NCI-H69 (cell line): ENCODE data around the gene EIF5AL1.
"Not testable (repeated sequence)": the region's sequence is repeated elsewhere in the genome, so short reads cannot be mapped to it uniquely, and the experiment has no call there.

Experiments
- DNase-seq: peaks from one replicate; lab custom pipeline; 2025; lab: John Stamatoyannopoulos, UW

Gene EIF5AL1

GRCh38 chr10:79511891-79512583, at the start of gene EIF5AL1:
EIF5AL1 (plus strand) TSS chr10:79512533; CDS start chr10:79512650, 117 bp downstream.
- DNase-seq, result not testable (repeated sequence)

GRCh38 chr10:79463578-79464496, 48.5 kb upstream of the EIF5AL1 start:
- DNase-seq, result no peak

GRCh38 chr10:79465341-79465740, 47.0 kb upstream of the EIF5AL1 start:
- no peak for DNase-seq

GRCh38 chr10:79468015-79468560, 44.2 kb upstream of the EIF5AL1 start:
- no peak for DNase-seq

GRCh38 chr10:79468841-79469585, 43.3 kb upstream of the EIF5AL1 start:
- DNase-seq, result no peak

- no peak for DNase-seq
Measured at GRCh38 chr10:79470096-79470495, 42.2 kb upstream of the EIF5AL1 start.

- DNase-seq, result no peak
Measured at GRCh38 chr10:79471776-79472175, 40.6 kb upstream of the EIF5AL1 start.

- no peak for DNase-seq
Measured at GRCh38 chr10:79472449-79472848, 39.9 kb upstream of the EIF5AL1 start.

- no peak for DNase-seq
Measured at GRCh38 chr10:79472951-79473350, 39.4 kb upstream of the EIF5AL1 start.

- no peak for DNase-seq
Measured at GRCh38 chr10:79473496-79474095, 38.7 kb upstream of the EIF5AL1 start.

GRCh38 chr10:79475119-79475653, 37.1 kb upstream of the EIF5AL1 start:
- DNase-seq, result no peak

- DNase-seq, result no peak
Measured at GRCh38 chr10:79475877-79476276, 36.5 kb upstream of the EIF5AL1 start.

- no peak for DNase-seq
Measured at GRCh38 chr10:79476645-79477044, 35.7 kb upstream of the EIF5AL1 start.

- no peak for DNase-seq
Measured at GRCh38 chr10:79477456-79477855, 34.9 kb upstream of the EIF5AL1 start.

GRCh38 chr10:79479283-79479909, 32.9 kb upstream of the EIF5AL1 start:
- DNase-seq, result no peak

GRCh38 chr10:79482304-79482703, 30.0 kb upstream of the EIF5AL1 start:
- no peak for DNase-seq

- no peak for DNase-seq
Measured at GRCh38 chr10:79482741-79483140, 29.6 kb upstream of the EIF5AL1 start.

- DNase-seq, result no peak
Measured at GRCh38 chr10:79483299-79483698, 29.0 kb upstream of the EIF5AL1 start.

- DNase-seq, result no peak
Measured at GRCh38 chr10:79483948-79484347, 28.4 kb upstream of the EIF5AL1 start.

GRCh38 chr10:79484476-79484875, 27.9 kb upstream of the EIF5AL1 start:
- no peak for DNase-seq
